NCI-H524 (cell line): ENCODE measurements around the gene OTOP3.

Experiments
- DNase-seq, 2 experiments: peaks; one replicate each; lab custom pipeline; 2025; lab: John Stamatoyannopoulos, UW

OTOP3 gene

DNA sequence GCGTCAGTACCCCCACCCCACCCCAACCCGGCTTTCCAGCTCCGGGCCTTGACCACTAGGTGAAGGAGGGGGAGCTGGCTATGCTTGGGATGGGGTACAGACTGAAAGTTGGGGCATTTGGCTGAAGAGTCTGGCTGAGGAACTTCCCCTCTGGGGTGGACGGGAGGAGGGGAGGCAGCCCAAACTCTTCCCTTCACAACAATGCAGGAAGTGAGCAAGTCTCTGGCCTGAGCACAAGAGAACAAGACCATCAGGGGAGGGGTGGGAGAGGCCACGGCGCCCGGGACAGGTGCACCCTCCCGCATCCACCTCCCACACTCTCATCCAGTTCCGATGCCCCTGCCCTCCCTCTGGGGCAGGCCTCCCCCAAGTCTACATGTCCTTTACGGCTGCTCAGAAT lies 18.3 kb upstream of the OTOP3 start:
- DNase-seq: no peak

DNA sequence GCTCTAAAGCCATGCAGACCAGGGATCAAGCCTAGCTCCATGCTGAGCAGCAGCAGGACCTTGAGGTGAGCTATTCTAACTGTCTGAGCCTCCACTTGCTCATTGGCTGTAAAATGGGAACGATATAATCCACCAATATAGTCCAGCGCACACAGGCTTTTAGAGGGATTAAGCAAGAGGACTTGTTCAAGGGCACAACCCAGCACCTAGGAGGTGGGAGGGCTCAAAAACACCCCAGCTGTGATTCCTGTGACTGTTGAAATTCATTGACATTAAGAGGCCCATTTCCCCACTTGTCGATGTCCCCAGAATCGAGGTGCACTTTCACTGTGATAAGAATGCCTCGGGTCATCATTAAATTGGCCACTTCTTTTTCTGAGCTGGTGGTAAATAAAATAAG lies 16.8 kb upstream of the OTOP3 start:
- no peak for DNase-seq

- no peak for DNase-seq
Measured at GRCh38 chr17:74919440-74920305, 16.0 kb upstream of the OTOP3 start.

DNA sequence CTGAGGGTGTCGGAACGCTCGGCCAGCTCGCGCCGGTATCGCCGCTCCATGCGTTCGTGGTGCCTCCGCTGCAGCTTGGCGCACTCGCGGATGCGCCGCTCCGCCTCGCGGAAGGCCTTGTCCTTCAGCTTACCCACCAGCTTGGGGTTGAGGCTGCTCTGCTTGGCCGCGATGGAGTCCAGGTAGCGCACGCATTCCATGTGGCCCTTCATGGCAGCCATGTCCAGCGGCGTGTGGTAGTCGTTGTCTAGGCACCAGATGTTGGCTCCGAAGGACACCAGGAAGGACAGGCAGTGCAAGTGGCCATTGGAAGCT lies 15.4 kb upstream of the OTOP3 start:
- no peak for DNase-seq

GRCh38 chr17:74920642-74921025 lies 15.1 kb upstream of the OTOP3 start:
- no peak for DNase-seq

DNA sequence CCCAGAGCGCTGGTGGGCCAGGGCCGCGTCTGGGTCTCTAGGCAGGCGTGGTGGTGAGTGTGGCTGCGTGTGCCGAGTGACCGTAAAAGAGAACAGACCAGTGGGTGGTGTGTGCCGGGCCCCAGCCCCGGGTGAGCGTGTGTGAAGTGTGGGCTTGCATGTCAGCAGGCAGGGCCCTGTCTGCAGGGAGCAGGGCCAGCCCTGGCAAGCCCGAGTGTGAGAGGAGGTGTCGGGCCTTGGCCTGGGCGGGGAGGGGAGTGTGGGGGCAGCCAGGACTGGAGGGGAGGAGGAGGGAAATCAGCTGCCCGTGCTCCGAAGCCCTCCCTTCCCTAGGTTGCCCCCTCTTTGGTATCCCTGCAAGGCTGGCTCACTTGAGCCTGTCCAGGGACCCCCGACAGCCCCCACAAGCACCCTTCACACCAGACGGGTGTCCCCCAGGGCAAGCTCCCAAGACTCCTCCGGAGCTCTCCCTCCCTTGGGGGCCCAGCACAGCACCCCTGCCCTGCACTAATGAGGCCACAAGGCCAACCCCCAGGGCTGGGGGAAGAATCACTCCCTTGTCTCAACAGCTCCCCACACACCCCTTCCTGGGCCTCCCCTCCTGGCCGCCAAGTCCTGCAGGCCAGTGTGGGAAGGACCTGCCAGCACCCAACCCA lies 14.5 kb upstream of the OTOP3 start:
- DNase-seq: no peak

DNA sequence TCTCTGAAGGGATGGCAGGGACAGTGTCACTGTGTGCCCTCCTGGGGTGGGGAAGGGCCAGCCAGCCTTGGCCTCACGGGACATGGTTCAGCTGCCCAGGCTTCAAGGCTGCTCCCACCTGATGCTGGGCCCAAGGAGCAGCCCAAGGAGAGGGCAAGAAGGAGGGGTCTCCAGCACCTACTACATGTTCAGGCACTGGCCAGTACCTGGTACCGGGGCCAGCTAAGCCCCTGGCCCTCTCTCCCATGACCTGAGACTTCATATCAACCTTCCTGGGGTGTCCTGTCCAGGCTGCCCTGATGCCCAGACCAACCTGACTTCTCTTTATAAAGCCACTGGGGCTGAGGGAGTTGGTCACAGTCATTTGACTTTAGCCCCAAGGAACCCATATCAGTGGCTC lies 13.9 kb upstream of the OTOP3 start:
- no peak for DNase-seq

- DNase-seq: no peak
Measured at GRCh38 chr17:74922172-74922571, 13.5 kb upstream of the OTOP3 start.

DNA sequence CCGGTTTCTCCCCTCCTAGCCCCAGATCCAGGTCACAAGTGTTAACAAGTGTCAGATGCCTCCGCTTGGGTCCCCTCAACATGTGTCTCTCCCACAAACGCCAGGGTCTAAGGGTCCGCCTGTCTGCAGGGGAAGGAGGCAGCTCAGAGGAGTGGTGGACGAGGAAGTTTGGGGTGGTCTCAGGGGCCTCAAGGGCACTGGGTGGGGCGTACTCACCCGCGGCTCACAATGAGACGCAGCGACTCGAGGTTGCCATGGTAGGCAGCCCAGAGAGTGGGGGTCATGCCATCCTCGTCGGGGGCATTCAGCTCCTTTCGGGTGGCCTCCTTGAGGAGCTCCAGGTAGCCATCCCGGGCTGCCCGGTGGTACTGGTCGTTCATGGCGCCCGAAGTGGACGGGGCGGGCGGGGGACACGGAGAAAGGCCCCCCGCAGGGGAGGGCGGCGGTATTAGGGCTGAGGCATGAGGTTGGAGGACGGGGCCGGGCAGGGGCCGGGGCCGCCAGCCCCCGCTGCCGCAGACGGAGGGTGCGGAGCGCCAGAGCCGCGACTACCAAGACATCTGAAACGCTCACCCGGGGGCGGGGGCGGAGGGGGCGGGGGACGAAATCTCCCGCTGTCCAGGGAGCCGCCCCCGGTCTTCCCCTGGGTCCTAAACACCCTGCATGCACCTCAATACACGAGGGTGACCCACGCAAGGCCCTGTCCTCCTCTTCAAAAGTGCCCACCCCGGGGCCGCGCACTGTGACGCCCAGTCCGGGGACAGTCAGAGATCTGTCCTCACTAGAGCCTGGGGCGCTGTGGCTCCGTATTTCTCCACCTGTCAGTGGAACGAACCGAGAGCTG lies 12.8 kb upstream of the OTOP3 start, which contains the start of gene USH1G:
USH1G (minus strand) TSS at position 562 of the 844 bp plus-strand sequence; CDS start at position 380, 182 bp downstream.
- peak in 1 of 2 experiments; percentile 54 for DNase-seq

DNA sequence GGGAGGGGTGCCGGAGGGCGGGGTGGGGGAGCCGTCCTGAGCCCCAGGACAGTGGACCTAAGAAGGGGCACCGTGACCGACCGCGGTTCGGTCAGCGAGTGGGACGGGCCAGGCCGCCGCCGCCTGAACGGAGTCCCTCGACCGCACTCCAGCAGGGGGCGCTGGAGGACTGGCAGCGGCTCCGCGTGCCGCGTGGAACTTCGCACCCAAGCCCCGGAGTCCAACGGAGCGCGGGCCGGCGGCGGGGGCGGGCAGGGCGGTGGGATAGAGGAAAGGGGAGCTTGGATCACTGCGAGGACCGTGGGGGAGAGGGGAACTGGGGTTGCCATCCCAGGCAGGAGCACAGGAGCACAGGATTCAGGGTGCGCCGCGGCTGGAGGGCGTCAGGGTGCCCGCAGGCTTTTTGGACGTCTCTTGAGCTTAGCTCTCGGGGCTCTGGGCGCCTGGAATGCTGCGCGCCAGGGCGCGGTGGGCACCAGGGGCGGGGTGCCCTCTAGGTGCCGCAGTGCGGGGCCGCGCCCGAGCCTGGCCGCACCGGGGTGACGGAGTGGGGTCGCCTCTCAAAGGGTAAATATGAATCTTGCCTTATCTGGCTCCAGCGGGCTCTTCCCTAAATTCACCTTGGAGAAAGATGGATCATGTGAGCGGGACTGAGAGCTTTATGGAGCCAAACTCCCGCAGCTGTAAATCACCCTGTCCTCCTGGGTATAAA lies 12.0 kb upstream of the OTOP3 start:
- DNase-seq: peak; percentile 41 to 74

DNA sequence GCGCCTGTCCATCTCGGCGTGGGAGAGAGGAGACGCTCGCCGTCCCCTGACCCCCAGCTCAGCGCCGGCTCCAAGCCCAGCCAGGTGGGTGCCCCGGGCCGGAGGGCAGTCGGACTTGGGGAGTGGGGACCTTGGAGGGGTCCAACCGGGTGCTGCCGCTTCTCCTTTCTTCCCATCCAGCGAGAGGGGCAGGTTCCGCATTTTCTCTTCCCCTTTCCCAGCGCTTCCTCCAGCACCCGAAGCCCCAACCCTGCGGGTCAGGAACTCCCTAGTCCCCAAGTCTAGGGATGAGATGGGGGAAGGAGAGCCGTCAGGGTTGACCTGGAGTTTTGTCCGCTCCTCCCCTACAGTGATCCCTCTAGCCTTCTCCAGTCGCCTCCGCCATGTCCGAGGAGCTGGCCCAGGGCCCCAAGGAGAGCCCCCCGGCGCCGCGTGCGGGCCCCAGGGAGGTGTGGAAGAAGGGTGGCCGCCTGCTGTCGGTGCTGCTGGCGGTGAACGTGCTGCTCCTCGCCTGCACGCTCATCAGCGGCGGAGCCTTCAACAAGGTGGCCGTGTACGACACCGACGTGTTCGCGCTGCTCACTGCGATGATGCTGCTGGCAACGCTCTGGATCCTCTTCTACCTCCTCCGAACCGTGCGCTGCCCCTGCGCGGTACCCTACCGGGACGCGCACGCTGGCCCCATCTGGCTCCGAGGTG lies 11.3 kb upstream of the OTOP3 start, which contains the start of gene OTOP2:
OTOP2 (plus strand) TSS at position 24 of the 699 bp plus-strand sequence; CDS start at position 384, 360 bp downstream.
- peak in 1 of 2 experiments; percentile 56 for DNase-seq

DNA sequence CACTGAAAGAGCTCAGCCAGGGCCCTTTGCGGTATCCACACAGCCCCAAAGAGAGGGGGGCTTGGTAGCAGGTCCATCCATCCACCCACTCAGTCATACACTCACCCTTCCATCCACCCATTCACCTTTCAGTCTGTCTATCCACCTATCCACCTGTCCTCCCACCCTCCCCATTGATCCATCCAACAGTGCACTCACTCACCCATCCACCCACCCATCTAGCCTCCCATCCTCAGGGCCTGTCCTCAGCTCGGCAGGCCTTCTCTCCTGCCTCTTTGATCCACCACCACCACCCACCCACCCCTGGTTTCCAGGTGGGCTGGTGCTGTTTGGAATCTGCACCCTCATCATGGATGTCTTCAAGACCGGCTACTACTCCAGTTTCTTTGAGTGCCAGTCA lies 10.5 kb upstream of the OTOP3 start:
- DNase-seq: no peak

- no peak for DNase-seq
Measured at GRCh38 chr17:74928786-74929185, 6.9 kb upstream of the OTOP3 start.

- DNase-seq: no peak
Measured at GRCh38 chr17:74930535-74931036, 5.1 kb upstream of the OTOP3 start.

DNA sequence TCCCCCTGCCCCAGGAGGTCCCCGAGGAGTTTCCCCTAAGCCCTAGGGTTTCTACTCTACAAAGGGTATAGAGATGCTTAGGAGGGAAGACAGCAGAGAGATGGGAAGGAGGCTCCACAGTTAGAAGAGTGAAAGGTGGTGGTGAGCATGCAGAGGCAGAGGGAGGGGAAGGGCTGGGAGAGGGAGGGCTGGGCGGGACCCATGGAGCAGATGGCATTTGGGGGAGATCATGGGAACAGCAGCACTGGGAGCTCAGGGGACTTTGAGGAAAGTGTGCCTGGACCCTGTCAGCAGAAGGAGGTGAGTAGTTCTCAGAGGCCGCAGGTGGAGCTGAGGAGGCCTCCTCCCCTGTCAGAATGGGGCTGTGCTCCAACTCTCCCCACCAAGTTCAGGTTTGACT lies 650 bp upstream of the OTOP3 start:
- DNase-seq: peak in 1 of 2 experiments; percentile 65

DNA sequence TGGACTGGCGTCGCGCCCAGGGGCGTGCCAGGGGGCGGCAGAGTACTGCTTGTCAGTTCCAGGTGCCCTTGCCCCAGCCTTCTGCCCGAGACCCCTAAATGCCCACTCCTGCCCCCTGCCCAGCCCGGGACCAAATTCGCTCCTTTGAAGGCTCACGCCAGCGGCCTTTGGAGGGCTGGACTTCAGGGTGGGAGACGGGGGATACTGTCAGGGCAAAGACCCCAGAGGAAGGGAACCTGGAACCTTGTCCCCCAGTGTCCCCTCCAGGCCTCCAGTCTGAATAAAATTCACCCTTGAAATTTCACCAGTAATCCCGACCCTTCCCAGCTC lies 737 bp downstream of the OTOP3 start:
- DNase-seq: peak in 1 of 2 experiments; percentile 37

- DNase-seq: peak; percentile 63 to 84
Measured at GRCh38 chr17:74937064-74938051, 1.7 kb downstream of the OTOP3 start.

- no peak for DNase-seq
Measured at GRCh38 chr17:74938194-74938950, 2.7 kb downstream of the OTOP3 start.

DNA sequence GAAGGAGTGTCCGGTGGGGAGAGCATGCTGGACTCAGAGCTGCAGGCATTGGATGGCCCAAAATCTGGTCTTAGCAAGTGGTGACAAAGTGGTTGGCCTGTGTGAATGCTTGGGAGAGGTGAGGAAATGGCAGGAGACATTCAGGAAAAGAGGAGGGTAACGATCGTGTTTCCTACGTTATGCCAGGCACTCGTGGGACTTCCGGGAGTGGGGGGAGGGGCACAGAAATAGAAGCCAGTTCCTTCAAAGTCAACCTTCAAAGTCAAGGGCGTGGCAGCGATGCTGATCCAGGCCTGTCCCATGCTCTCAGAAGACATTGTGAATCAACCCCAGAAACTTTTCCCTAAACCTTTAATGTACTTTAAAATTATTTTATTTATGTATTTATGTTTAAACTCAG lies 3.8 kb downstream of the OTOP3 start:
- no peak for DNase-seq
